ENCODE results near the gene HSPA1A. TPM values are rescaled to one million over a fixed set of nuclear protein-coding genes. Genes with fewer than 3 reads are reported as not detected.

Gene HSPA1A
- total and polyA plus RNA-seq, 9 of the 15 experiments (the other 6 are each of a cell fraction or from before 2014, with no cell fraction given) = 2.2 to 273 (median 107) TPM

DNA sequence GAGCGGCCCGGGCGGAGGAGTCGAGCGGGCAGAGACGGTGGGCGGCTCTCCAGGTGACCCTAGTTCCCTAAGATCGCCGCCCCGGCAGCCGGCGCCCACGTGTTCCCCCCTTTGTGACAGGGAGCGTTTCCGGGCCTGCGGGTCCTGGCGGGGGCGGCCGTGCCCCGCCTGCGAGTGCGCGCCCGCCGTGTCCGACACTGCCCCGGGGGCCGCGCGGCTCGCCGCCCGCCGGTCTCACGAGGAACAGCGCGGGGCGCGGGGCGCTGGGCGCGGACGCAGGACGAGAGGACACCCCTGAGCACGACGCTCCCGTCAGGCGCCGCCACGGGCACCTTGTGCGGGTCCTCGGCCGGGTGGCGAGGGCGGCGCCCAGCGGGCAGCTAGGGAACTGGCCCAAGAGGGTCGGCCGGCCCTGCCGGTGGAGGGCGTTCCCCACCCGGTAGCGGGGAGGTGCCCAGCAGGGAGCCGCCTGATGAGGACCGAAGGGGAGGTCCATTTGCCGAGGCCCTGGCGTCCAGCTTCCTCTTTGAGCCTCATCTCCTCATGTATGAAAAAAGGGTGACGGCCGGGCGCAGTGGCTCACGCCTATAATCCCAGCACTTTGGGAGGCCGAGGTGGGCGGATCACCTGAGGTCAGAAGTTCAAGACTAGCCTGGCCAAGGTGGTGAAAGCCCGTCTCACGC lies 19.6 kb upstream of the HSPA1A start, which contains the start of gene VARS1 (continued):
- TF ChIP-seq, protein P1, sequence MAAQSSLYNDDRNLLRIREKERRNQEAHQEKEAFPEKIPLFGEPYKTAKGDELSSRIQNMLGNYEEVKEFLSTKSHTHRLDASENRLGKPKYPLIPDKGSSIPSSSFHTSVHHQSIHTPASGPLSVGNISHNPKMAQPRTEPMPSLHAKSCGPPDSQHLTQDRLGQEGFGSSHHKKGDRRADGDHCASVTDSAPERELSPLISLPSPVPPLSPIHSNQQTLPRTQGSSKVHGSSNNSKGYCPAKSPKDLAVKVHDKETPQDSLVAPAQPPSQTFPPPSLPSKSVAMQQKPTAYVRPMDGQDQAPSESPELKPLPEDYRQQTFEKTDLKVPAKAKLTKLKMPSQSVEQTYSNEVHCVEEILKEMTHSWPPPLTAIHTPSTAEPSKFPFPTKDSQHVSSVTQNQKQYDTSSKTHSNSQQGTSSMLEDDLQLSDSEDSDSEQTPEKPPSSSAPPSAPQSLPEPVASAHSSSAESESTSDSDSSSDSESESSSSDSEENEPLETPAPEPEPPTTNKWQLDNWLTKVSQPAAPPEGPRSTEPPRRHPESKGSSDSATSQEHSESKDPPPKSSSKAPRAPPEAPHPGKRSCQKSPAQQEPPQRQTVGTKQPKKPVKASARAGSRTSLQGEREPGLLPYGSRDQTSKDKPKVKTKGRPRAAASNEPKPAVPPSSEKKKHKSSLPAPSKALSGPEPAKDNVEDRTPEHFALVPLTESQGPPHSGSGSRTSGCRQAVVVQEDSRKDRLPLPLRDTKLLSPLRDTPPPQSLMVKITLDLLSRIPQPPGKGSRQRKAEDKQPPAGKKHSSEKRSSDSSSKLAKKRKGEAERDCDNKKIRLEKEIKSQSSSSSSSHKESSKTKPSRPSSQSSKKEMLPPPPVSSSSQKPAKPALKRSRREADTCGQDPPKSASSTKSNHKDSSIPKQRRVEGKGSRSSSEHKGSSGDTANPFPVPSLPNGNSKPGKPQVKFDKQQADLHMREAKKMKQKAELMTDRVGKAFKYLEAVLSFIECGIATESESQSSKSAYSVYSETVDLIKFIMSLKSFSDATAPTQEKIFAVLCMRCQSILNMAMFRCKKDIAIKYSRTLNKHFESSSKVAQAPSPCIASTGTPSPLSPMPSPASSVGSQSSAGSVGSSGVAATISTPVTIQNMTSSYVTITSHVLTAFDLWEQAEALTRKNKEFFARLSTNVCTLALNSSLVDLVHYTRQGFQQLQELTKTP (IDR thresholded peaks at IDR 0.05; ENCODE audit: low read depth in 1 of 2, partially characterized antibody in 2 of 2) = peak in 1 of 2 experiments; percentile 66
- TF ChIP-seq CHD2 (IDR thresholded peaks at IDR 0.05; ENCODE audit: low read depth, low read length) (peak; percentile 51; the same call in 1 of the 2 replicates), CREBBP (IDR thresholded peaks at IDR 0.05; ENCODE audit: low read depth, low read length) (no peak), SMARCA5 (IDR thresholded peaks at IDR 0.05) (no peak), ZNF41 (CRISPR knock-in tag; conservative IDR thresholded peaks at IDR 0.05) (peak; percentile 87), KHSRP (IDR thresholded peaks at IDR 0.05) (no peak), ZNF282 (CRISPR knock-in tag; IDR thresholded peaks at IDR 0.05) (peak; percentile 85; the same call in 1 of the 2 replicates), SRSF3 (IDR thresholded peaks at IDR 0.05; ENCODE audit: insufficient read depth, low read length) (no peak), HDGF (IDR thresholded peaks at IDR 0.05) (peak; percentile 94; the same call in 1 of the 2 replicates), DPF2 (IDR thresholded peaks at IDR 0.05) (peak; percentile 91; the same call in 1 of the 2 replicates), EGR1 (conservative IDR thresholded peaks at IDR 0.05) (peak; percentile 93), NRF1 (conservative IDR thresholded peaks at IDR 0.05 in 1 of 2, IDR thresholded peaks at IDR 0.05 in 1 of 2) (peak; percentile 70 to 76)
- TF ChIP-seq, protein P2, sequence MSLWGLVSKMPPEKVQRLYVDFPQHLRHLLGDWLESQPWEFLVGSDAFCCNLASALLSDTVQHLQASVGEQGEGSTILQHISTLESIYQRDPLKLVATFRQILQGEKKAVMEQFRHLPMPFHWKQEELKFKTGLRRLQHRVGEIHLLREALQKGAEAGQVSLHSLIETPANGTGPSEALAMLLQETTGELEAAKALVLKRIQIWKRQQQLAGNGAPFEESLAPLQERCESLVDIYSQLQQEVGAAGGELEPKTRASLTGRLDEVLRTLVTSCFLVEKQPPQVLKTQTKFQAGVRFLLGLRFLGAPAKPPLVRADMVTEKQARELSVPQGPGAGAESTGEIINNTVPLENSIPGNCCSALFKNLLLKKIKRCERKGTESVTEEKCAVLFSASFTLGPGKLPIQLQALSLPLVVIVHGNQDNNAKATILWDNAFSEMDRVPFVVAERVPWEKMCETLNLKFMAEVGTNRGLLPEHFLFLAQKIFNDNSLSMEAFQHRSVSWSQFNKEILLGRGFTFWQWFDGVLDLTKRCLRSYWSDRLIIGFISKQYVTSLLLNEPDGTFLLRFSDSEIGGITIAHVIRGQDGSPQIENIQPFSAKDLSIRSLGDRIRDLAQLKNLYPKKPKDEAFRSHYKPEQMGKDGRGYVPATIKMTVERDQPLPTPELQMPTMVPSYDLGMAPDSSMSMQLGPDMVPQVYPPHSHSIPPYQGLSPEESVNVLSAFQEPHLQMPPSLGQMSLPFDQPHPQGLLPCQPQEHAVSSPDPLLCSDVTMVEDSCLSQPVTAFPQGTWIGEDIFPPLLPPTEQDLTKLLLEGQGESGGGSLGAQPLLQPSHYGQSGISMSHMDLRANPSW (CRISPR knock-in tag; IDR thresholded peaks at IDR 0.05) = peak; percentile 92
- TF ChIP-seq, protein P3, sequence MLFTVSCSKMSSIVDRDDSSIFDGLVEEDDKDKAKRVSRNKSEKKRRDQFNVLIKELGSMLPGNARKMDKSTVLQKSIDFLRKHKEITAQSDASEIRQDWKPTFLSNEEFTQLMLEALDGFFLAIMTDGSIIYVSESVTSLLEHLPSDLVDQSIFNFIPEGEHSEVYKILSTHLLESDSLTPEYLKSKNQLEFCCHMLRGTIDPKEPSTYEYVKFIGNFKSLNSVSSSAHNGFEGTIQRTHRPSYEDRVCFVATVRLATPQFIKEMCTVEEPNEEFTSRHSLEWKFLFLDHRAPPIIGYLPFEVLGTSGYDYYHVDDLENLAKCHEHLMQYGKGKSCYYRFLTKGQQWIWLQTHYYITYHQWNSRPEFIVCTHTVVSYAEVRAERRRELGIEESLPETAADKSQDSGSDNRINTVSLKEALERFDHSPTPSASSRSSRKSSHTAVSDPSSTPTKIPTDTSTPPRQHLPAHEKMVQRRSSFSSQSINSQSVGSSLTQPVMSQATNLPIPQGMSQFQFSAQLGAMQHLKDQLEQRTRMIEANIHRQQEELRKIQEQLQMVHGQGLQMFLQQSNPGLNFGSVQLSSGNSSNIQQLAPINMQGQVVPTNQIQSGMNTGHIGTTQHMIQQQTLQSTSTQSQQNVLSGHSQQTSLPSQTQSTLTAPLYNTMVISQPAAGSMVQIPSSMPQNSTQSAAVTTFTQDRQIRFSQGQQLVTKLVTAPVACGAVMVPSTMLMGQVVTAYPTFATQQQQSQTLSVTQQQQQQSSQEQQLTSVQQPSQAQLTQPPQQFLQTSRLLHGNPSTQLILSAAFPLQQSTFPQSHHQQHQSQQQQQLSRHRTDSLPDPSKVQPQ (CRISPR knock-in tag; IDR thresholded peaks at IDR 0.05; ENCODE audit: borderline replicate concordance) = no peak
